Measurements from ENCODE around the gene TMEM139.

TMEM139 gene
- 0.25 to 0.77 (median 0.76) reads per million in 3 experiments for total RNA-seq

GRCh38 chr7:143284591-143285469 lies at the start of gene TMEM139:
TSS of gene TMEM139 (plus strand) at chr7:143284958. CDS start at chr7:143285958, 1,000 bp downstream.
- DNase-seq, result no peak

DNA sequence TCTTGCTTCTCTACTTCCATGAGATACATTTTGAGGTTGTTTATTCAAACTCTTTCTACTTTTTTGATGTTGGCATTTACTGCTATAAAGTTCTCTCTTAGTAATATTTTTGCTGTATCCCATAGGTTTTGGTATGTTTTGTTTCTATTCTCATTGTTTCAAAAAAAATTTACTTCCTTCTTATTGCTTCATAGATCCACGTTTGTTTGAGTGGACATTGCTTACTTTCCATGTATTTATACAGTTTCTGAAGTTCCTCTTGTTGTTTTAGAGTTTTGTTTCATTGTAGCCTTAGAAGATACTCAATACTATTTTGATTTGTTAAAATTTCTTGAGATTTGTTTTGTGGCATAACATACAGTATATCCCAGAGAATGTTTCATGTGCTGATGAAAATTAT lies 49.2 kb upstream of the TMEM139 start:
- DNase-seq, result no peak

DNA sequence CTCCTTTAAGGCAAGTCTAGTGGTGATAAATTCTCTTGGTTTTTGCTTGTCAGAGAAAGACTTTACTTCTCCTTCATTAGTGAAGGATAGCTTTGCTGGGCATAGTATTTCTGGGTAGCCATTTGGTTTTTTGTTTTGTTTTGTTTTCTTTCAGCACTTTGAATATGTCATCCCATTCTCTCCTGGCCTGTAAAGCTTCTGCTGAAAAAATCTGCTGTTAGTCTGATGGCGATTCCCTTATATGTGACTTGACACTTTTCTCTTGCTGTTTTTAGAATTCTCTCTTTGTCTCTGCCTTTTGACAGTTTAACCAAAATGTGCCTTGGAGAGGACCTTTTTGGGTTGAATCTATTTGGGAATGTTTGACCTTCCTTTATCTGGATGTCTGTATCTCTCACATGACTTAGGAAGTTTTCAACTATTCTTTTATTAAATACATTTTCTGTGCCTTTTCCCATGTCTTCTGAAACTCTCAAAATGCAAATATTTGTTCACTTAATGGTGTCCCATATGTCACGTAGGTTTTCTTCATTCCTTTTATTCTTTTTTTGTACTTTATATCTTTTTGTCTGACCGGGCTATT lies 48.3 kb upstream of the TMEM139 start:
- no peak for DNase-seq

DNA sequence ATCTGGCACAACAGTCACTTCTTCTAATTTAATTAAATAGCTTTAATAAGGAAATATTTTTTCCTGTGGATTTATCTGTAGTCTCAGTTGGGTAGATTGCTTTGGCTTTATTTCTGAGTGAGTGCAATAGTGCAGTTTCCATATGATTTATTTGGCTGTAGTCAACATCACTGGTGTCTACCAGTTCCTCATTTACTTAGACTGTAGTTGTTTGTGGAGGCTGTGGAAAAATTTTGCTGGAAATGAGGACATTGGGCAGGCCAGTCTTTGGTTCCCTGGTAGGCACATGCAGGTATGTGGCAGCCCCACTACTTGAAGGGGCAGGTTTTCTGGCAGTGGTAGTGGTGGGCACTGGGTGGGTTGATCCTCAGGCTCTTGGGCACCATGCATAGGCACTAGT lies 47.4 kb upstream of the TMEM139 start:
- DNase-seq, result no peak

DNA sequence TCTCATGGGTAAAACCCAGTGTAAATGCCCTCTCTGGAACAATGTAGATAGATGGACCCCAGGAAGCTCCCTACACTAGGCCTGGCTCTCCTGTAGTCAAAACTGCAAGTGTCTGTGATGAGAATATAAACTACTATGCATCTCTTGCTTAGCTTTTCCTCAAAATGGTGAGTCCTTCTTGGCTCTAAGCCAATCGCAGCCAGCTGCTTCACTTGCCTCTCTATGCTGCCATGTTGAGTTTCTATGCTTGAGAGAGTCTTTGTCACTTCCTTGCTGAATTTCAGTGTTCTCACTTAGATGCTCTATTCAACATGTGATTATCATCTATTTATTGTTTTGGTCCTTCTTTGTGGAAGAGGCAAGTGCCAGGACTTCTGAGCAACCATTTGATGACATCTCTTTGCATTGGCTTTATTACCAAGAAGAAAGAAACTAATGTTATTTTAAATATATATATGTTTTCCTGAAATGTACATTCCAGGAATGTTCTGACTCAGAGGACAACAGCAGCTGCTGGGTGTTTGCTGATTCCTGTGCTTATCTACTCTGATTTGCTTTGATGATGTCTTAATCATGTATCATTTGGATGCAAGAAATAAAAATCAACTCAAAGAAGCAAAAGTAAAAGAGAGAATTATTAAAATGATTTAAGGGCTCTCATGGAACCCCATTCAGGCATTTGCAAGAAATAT lies 46.3 kb upstream of the TMEM139 start:
- DNase-seq, result no peak

DNA sequence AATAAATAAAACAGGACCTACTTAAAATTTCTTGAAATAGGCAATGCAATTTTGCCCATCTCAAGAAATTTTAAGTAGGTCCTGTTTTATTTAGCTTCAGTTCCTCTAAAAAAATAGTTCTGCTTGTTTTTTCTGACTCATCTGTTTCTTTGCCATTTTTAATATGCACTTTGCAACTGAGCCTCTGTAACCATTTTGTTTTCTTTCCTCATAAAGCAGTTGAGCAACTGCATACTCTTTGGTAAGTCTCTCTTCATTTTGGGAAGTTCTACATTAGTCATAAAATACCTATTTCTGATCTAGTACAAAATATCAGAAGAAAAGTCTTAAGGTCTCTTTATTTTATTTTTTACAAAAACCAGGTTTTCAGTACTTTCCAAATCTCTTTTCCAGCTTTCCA lies 44.9 kb upstream of the TMEM139 start:
- DNase-seq, result no peak

GRCh38 chr7:143240291-143241168 lies 44.2 kb upstream of the TMEM139 start:
- DNase-seq, result peak; percentile 71

DNA sequence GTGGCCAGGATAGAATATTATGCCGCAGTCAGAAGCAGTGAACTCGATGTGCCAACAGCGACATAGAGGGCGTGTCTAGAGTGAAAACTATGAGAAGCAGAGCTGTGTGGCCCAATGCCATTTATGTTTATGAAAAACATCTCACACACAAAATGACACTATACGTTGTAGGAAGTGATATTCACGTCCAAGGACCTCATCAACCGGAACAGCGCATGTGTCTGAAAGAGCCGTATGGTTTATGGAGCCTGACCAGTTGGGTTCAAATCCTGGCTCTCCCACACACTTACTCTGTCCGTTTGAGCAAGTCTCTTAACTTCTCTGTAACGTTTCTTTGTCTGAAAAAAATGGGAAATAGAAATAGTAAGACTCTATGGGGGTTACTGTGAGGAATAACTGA lies 42.5 kb upstream of the TMEM139 start:
- DNase-seq, result no peak

GRCh38 chr7:143243111-143243510 lies 41.6 kb upstream of the TMEM139 start:
- no peak for DNase-seq

DNA sequence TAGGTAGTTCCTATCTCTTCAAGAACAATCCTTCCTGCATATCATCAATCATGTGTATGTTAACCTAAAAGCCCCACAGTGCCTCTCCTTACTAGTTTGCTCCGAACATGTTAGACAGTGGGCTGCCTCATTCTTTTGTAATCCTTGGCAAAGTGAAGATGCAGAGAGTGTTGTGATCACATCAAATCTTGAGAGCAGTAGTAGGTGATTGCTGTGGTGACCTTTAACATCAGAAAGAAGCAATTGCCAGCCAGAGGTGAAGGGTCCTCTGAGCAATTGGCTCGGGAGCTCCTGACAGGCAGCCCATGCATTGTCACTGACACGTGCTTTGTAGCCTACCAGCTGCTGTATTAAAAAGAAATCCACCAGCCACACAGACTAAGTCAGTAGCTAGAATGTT lies 41.1 kb upstream of the TMEM139 start:
- DNase-seq, result no peak

DNA sequence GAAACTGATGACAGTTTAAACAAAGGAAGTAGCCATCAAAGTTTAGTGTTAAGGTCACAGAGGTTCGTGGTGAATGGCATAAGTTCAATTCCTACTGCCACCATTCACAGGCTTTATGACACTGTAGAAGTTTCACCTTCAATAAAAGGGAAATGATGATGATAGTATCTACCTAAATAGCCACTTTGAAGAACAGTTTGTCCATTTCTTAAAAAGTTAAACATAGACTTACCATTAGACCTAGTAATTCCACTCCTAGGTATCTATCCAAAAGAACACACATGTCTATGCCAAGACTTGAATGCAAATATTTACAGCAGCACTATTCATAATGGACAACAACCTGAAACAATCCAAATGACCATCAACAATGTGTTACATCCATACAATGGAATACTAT lies 40.4 kb upstream of the TMEM139 start:
- DNase-seq, result no peak

DNA sequence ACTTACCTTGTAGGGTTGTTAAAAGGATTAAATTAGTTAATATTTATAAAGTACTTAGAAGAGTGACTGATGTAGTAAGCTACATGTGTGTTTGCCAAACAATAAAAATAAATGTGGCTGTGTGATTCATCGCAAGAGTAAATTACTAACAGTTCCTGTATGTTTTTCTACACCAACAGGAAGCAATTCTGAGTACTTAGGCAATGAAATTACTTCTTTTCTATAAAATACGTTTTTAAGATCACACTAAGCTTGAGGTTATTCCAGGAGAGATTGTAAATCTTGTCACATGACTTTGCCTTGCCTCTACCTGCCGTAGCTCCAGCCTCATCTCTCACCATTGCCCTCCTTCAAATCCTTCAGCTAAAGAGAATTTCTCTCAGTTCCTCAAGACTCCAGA lies 39.6 kb upstream of the TMEM139 start:
- no peak for DNase-seq

- no peak for DNase-seq
Measured at GRCh38 chr7:143247372-143247771, 37.4 kb upstream of the TMEM139 start.

- DNase-seq, result no peak
Measured at GRCh38 chr7:143248761-143249354, 35.9 kb upstream of the TMEM139 start.

GRCh38 chr7:143250199-143250598 lies 34.6 kb upstream of the TMEM139 start:
- no peak for DNase-seq

DNA sequence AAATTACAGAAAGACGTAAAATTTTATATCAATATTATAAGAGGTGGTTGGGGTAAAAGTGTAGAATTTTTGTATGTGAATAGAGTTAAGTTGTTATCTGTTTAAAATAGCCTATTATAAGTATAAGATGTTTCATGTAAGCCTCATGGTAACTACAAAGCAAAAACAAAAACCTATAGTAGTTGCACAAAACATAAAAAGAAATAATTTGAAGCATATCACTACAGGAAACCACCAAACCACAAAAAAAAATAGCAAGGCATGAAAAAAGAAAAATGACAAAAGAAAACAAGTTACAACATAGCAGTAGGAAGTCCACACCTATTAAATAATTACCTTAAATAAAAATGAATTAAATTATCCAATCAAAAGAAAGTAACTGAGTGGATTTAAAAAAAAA lies 33.9 kb upstream of the TMEM139 start:
- peak; percentile 85 for DNase-seq

DNA sequence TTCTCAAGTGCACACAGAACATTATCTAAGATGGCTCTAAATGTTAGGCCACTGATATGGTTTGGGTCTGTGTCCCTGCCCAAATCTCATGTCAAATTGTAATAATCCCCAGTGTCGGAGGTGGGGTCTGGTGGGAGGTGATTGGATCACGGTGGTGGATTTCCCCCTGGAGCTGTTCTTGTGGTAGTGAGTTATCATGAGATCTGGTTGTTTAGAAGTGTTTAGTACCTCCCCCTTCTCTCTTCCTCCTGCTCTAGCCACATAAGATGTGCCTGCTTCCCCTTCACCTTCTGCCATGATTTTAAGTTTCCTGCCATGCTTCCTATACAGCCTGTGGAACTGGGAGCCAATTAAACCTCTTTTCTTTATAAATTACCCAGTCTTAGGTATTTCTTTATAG lies 32.8 kb upstream of the TMEM139 start:
- DNase-seq, result peak; percentile 24

GRCh38 chr7:143255564-143255963 lies 29.2 kb upstream of the TMEM139 start:
- DNase-seq, result no peak

GRCh38 chr7:143256325-143256724 lies 28.4 kb upstream of the TMEM139 start:
- no peak for DNase-seq

DNA sequence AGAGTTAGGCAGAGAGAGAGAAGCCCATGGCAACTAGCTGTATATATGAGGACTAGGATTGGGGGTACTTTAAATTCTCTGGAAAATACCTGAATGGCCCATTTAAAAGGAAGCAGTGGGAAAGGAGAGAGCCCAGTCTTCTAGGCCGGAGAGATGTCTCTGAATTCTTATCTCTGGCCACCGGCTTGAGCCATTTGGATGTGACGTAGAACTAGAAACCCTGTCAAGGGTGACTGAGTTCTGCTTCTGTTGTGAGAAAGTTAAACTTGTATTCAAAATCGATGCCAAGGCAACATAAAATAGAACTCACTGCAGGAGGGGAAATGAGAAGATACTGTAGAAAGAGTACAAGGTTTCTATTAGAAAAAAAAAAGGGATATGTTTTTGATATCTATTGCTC lies 27.8 kb upstream of the TMEM139 start:
- no peak for DNase-seq

DNA sequence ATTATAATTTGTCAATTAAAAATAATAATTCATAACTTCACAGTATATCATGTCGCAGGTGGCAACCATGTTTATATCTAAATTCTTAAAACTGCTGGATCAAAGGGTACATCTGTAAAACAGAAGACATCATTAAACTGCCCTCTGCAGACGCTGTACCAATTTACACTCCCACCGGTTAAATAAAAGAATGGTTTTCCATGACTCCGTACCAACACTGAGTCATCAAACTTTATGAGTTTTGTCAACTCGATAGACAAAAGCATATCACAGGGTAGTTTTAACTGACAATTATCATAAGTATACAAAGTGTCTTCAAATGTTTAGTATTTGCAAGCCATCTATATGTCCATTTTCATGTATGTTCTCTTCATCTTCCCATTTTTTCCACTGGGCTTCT lies 27.3 kb upstream of the TMEM139 start:
- no peak for DNase-seq

DNA sequence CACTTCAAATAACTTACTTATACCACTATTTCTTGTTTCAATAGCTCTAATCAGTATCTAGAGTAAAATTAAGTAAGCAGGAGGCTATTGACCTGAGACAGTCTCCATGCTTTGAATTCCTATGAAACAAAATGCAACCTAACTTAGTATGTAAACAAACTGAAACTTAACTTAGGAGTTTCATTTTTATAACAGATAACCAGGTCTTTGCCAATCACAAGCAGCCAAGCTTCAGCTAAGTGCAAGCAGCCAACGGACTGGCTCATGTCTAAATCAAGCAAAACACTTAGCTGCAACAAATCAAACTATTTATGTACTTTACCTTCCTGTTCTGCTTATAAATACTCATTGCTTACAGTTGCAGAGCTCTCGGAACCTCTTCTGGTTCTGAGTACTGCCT lies 25.9 kb upstream of the TMEM139 start:
- DNase-seq, result peak; percentile 22
